Loucy (cell line): ENCODE data around the gene PARN.

Experiments
- CTCF ChIP-seq: fragments of 200-600 bp; sonication (generic); conservative IDR thresholded peaks from 2 replicates; pipeline ENCODE4 v1.5.1; 2014; ENCODE audit warnings: mild to moderate bottlenecking, antibody characterized with exemption, low read length
- EZH2phosphoT487 ChIP-seq: fragments of 200-600 bp; IDR thresholded peaks from 2 replicates; pipeline ENCODE4 v1.6.1; 2018; ENCODE audit warnings: antibody characterized with exemption, mild to moderate bottlenecking, moderate library complexity, borderline replicate concordance

DNA sequence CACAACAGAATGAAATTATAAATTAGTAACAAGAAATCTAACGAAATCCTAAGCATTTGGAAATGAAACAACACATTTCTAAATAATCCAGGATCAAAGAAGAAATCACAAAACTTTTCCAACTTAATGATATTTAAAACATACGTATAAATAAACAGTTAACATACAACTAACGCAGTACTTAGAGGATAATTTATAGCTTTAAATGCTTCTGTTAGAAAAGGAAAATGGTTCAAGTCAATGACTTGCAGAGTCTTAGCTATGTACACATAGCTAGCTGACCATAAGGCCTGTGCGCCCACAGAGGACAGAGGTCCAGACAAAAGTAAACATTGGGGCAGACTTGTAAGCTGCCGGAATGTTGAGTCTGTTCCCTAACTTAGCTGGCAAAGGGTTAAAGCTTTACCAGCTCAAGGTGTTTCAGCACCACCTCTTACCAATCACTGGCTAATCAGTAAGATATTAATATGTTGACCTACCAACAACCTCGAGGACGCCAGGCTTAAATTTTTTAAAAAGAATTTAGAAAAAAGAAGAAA lies 84.6 kb downstream of the PARN start:
- TF ChIP-seq CTCF (no peak), EZH2phosphoT487 (no peak)
